Renal cortical epithelial cell (primary cell): ENCODE measurements around the gene LAMB1. TPM values are rescaled to one million over a fixed set of nuclear protein-coding genes. Genes with fewer than 3 reads are reported as not detected.
A peak's percentile ranks its signal among the peaks of the same experiment; 100 is the strongest.

Experiments used
- DNase-seq: peaks from one replicate; pipeline ENCODE4 v3.0.0-alpha.2; 2011; ENCODE audit warnings: low read depth
- total RNA-seq: library from RNA; depleted of rRNA; stranded (reverse); fragments of >200 nt; gene quantifications from 2 replicates; pipeline ENCODE4 v1.2.3, GENCODE V29; 2014

Gene LAMB1
- total RNA-seq, 1 donor from 2014 or later, result 329 TPM

DNA sequence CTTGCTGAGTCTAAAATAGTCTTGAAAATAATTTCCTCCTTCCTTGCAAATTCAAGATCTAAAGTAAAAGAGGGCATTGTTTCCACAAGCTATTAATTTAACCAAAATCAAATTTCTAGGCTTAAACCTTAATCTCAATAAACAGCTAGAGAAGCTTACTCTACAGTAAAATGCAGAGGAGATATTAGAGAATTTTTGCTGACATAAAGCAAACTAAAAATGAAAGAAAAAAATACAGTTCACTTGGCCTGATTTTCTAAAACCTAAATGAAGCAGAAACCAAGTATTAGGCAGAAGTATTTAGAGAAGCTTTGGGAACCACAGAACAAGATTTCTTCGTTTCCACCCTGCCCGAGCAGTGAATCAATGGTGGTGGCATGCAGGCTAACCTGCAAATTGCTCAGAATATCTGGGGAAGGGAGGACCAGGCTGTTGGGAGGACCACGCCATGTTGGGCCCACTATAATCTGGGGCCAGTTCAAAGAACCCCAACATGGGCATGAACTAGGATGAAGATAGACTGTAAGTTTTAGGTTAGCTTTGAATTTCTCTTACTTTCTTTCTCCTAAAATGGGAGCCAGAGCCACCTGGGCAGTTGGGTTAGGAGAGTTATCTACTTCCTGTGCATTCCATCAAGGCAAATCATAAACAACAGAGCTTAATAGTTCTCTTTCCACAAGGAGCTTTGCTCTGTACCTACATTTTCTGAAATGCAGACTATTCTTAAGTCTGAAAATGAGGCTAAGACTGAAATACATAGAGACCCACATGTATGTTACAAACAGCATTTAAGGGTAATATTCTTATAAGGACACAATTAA is 4.1 kb downstream of the LAMB1 start:
- DNase-seq, result peak; percentile 54

- peak; percentile 59 for DNase-seq
These were observed 4.8 kb downstream of the LAMB1 start for GRCh38 chr7:107998150-107998549.

GRCh38 chr7:107996072-107996882 is 6.7 kb downstream of the LAMB1 start:
- DNase-seq, result peak; percentile 57

- peak; percentile 91 for DNase-seq
These were observed 7.5 kb downstream of the LAMB1 start for GRCh38 chr7:107995184-107996071.

- no peak for DNase-seq
These were observed 8.4 kb downstream of the LAMB1 start for GRCh38 chr7:107994421-107995030.

- no peak for DNase-seq
These were observed 9.1 kb downstream of the LAMB1 start for GRCh38 chr7:107993891-107994291.

DNA sequence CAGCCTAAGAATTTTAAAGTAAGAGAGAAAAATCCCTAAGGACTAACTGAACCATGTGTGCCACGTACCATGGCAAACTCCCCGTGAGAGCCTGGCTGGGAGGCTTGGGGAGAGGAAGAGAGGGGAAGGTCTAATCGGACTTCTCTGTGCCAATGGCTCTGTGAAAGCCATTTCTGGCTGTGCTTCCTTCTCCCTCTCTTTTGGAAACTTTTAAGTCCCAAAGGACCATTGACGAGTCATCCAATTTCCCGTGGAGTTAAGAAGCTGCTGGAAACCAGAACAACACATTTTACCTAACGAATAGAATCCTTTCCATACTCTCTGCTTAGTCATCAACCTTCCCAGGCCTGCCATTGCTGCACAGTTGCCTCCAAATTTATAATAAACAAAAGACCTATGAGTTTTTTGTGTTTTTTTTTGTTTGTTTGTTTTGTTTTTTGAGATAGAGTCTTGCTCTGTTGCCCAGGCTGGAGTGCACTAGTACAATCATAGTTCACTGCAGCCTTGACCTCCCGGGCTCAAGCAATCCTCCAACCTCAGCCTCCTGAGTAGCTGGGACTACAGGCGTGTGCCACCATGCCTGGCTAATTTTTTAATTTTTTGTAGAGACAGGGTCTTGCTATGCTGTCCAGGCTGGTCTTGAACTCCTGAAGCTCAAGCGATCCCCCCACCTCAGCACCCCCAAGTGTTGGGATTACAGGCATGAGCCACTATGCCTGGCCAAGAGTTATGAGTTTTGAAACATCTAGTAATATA is 13.2 kb downstream of the LAMB1 start:
- peak; percentile 67 for DNase-seq

DNA sequence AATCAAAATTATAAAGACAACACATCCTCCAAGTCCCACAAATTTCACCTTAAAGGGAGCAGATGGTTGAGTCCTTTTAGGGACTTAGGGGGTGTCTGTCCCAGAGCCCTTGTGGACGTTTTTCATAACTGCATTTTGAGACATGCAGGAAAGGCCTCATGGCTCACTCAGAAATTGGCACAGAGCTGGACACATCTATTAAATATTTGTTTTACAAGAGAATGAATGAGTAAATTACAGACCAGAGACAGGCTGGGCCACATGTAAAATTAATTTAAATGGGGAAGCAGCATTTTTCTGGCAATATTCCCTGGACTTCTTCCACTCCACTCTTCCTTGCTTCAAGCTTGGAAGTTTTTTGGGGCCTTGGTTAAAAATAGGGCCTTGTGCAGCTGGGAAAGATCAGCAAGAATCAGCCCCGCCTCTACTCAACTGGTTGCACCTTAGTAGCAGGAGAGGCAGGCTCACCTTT is 20.0 kb downstream of the LAMB1 start:
- DNase-seq, result no peak

DNA sequence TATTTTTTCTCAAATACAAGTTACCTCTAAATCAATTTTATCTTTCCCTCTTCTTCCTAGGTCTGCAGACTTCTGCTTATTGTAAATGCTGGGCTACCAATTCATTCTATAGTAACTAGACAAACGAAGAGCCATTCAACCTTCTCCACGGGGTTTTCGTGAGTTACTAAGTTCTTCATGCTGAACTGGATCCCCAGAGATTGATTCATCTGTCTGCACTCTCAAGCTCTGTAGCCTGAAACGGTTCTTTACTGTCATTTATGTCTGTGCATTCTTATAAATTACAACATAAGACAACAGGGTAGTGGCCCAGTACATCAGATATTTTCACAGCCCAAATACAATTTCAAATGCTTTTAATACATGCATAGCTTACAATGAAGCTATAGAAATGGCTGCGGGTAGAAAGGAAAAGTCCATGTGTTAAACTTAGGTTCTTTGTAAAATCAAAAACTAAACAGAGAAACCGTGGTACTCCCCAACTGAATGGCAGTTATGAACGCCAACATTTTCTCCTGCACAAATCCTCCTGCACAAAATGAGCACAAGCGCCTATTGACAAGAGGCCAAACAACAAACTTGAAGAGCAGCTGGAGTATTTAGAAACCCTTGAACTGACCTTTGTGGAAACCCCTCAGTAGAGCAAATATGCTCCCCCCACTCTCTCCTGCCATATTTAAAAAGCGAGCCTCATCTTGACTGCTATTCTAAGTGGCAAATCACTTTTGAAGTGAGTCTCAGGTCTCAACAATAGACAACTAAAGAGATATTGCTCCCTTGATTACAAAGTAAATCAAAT is 20.7 kb downstream of the LAMB1 start:
- DNase-seq, result no peak

GRCh38 chr7:107981466-107981865 is 21.5 kb downstream of the LAMB1 start:
- no peak for DNase-seq

- DNase-seq, result no peak
These were observed 22.2 kb downstream of the LAMB1 start for GRCh38 chr7:107980671-107981190.

GRCh38 chr7:107980171-107980570 is 22.8 kb downstream of the LAMB1 start:
- DNase-seq, result no peak

DNA sequence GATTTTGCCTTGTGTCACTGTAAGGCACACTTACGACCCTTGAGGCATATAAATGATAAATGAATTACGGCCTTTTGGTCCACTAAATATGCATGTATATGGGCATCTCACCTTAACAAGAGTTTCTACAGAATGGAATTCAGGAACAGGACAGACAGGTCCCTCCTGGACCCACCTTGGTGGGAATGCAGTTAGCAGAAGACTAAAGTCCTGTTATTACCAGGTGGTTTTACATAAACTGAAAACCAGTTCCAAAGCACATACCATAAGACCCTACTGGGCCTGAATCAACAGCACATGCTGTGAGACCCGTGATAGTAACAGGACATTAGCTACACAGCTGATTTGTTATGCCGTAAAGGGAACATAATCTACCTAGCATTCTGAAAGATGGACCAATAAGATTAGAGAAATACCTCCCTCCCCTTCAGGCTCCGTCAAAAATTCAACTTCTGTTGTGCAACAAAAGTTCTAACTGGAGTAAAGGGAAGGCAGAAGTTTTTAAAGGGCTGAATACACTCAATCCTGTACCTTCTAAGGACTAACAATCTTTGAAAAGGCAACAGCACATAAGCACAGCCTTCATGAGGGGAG is 24.0 kb downstream of the LAMB1 start:
- no peak for DNase-seq

GRCh38 chr7:107977048-107977447 is 25.9 kb downstream of the LAMB1 start:
- no peak for DNase-seq

GRCh38 chr7:107976620-107977019 is 26.3 kb downstream of the LAMB1 start:
- DNase-seq, result no peak

DNA sequence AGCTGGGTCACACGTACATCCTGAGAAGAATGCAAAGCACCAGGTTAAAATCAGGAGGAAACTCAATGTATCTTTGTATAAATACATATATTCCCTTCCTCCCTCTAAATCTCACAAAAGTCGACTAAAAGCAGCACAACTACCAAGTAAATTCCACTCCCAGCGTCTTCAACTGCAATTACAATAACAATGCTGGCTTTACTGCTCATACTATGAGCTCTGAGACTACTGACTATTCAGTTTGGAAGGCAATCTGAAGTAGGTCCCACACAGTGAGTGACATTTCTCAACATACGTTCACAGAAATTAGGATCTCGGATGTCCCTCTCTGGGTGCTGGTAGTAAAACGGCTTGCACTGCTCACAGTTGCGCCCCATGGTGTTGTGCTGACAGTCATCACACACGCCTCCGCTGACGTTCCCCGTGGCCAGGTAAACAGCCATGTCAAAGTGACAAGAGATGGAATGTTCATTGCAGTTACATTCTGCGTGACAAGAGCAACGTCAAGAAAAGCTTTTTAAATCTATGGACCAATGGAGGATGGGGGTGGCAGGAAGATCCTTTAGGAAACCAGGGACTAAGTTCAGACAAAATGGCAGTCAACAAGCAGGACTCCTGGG is 27.5 kb downstream of the LAMB1 start:
- no peak for DNase-seq

GRCh38 chr7:107973861-107974260 is 29.1 kb downstream of the LAMB1 start:
- no peak for DNase-seq

DNA sequence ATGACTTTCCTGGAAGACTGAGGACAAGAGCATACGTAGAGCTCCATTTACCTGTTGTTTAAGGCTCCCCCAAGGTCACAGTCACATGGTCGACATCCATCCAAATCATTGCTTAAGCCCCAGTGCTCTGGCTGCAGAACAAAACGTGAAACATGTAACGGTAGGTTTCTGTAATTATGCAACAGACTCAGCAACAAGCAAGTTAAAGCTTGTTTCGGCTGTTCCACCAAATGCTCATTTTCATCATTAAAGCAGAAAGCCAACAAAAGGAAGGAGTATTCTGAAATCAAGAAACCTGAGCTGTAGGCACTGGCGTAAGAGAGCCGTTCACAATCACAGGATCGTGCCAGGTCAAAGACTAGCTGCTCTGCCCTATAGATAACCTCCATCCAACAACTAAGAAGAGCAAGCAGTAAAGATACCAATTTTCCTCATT is 30.0 kb downstream of the LAMB1 start:
- no peak for DNase-seq

- DNase-seq, result peak; percentile 44
These were observed 30.9 kb downstream of the LAMB1 start for GRCh38 chr7:107972075-107972482.
